CD4-positive, alpha-beta memory T cell (primary cell): ENCODE data around the gene HOXB7. TPM values are rescaled to one million over a fixed set of nuclear protein-coding genes. Genes with fewer than 3 reads are reported as not detected.

ENCODE experiments used
- CTCF ChIA-PET: fragments of 350-600 bp; sonication (Branson Sonifier 250); formaldehyde crosslinking; loops from one replicate; lab custom pipeline; 2021; ENCODE audit warnings: inconsistent platforms; ENCODE audit not compliant: partially characterized antibody; lab: Charles Lee
- POLR2A ChIA-PET: fragments of 350-600 bp; sonication (Branson Sonifier 250); formaldehyde crosslinking; loops from one replicate; lab custom pipeline; 2021; ENCODE audit not compliant: partially characterized antibody; lab: Charles Lee
- DNase-seq, 5 donors: peaks; one replicate each; pipeline versions ENCODE4 v3.0.0 to v3.0.0-alpha.2; 2020 to 2022; ENCODE audit warnings: mixed read lengths in 1 of 5
- H3K27ac ChIP-seq: one replicate; pipeline ENCODE4 v1.7.0; 2013; ENCODE audit warnings: low read depth, low read length
- H3K27me3 ChIP-seq: 2 replicates; pipeline ENCODE4 v1.7.0; 2013; ENCODE audit warnings: mild to moderate bottlenecking, low read length, moderate library complexity; ENCODE audit not compliant: insufficient read depth
- H3K36me3 ChIP-seq: 2 replicates; pipeline ENCODE4 v1.7.0; 2013; ENCODE audit warnings: mild to moderate bottlenecking, low read length, moderate library complexity; ENCODE audit not compliant: insufficient read depth
- H3K4me1 ChIP-seq: 2 replicates; pipeline ENCODE4 v1.7.0; 2013; ENCODE audit warnings: mild to moderate bottlenecking, low read length, moderate library complexity; ENCODE audit not compliant: insufficient read depth
- H3K4me3 ChIP-seq, 2 donors: one replicate each; pipeline ENCODE4 v1.7.0; 2013; ENCODE audit warnings: low read length in 2 of 2, mild to moderate bottlenecking in 1 of 2
- H3K9me3 ChIP-seq, 2 donors: one replicate each; pipeline ENCODE4 v1.7.0; 2013; ENCODE audit warnings: low read length in 2 of 2, control low read depth in 1 of 2; ENCODE audit not compliant: control insufficient read depth in 1 of 2
- H3K27ac Mint-ChIP-seq, 7 donors: one replicate each; pipeline ENCODE4 v1.8.0; 2020 to 2021; ENCODE audit warnings: mixed read lengths in 7 of 7, mild to moderate bottlenecking in 6 of 7, inconsistent platforms in 3 of 7, moderate library complexity in 3 of 7
- H3K27me3 Mint-ChIP-seq, 2 donors: one replicate each; pipeline ENCODE4 v1.8.0; 2020 to 2021; ENCODE audit warnings: mixed read lengths in 2 of 2
- H3K36me3 Mint-ChIP-seq, 2 donors: one replicate each; pipeline ENCODE4 v1.8.0; 2020 to 2021; ENCODE audit warnings: mixed read lengths in 2 of 2, inconsistent platforms in 1 of 2, mild to moderate bottlenecking in 1 of 2
- H3K4me1 Mint-ChIP-seq, 4 donors: one replicate each; pipeline ENCODE4 v1.8.0; 2020 to 2021; ENCODE audit warnings: mixed read lengths in 4 of 4, mild to moderate bottlenecking in 1 of 4
- H3K4me3 Mint-ChIP-seq, 8 donors: one replicate each; pipeline ENCODE4 v1.8.0; 2020 to 2021; ENCODE audit warnings: mixed read lengths in 8 of 8, mild to moderate bottlenecking in 7 of 8, moderate library complexity in 6 of 8, inconsistent platforms in 3 of 8
- H3K9me3 Mint-ChIP-seq, 8 donors: one replicate each; pipeline ENCODE4 v1.8.0; 2020 to 2021; ENCODE audit warnings: mixed read lengths in 8 of 8, mild to moderate bottlenecking in 5 of 8, inconsistent platforms in 3 of 8, moderate library complexity in 1 of 8
- intact Hi-C: fragments of 100-400 bp; cut with micrococcal nuclease; formaldehyde crosslinking; loops from one replicate; pipeline ENCODE4 v1.15.1; 2023
- polyA plus RNA-seq, 2 donors: library from polyadenylated mRNA; unstranded; fragments of 300-500 nt; fragmentation: Illumina TruSeq; gene quantifications; one replicate each; pipeline ENCODE4 v1.2.3, GENCODE V29; 2021
- total RNA-seq, 2 experiments: library from RNA; stranded (reverse); gene quantifications; one replicate each; pipeline ENCODE4 v1.2.3, GENCODE V29; 2021

The HOXB7 gene
- total and polyA plus RNA-seq, 4 experiments from 2014 or later = 0.23 to 1.3 (median 0.25) TPM; not detected in 1

- no peak for DNase-seq
- Mint-ChIP-seq H3K9me3 (peaks cover 0 to 2% (median 0%) of the 10 kb centered on the region in 8 donors), H3K27me3 (peaks cover 49 to 70% of the 10 kb centered on the region in 2 donors), H3K4me3 (peak overlapping the region; percentile 90 to 97 (median 94)), H3K36me3 (peaks cover 0 to 5% of the 10 kb centered on the region in 2 donors), H3K27ac (peak overlapping the region in 3 of 7 donors; percentile 11 to 82 (median 69)), H3K4me1 (peaks cover 12 to 46% (median 29%) of the 10 kb centered on the region in 4 donors)
- POLR2A ChIA-PET = interaction anchor here (1.2 to 2.3 kb wide), 3 partner anchors 9 to 253 kb away, joined by 3 to 6 read pairs (median 4); partner anchors contain the start of gene HOXB4
- CTCF ChIA-PET = interaction anchor here (0.7 to 2.6 kb wide), 8 partner anchors 26 to 561 kb away, joined by 3 to 11 read pairs (median 4); no protein-coding TSS in a partner anchor
- intact Hi-C loops = no loop called here
- Histone ChIP-seq H3K4me1 (peaks cover 29% of the 10 kb centered on the region), H3K27ac (no peak overlapping the region), H3K4me3 (peak overlapping the region; percentile 73 to 98), H3K36me3 (no peaks in the 10 kb centered on the region), H3K27me3 (peaks cover 34% of the 10 kb centered on the region), H3K9me3 (no peaks in the 10 kb centered on the region)
These were observed 24.2 kb downstream of the HOXB7 start for GRCh38 chr17:48586355-48587258.

GRCh38 chr17:48584223-48584741 lies 26.5 kb downstream of the HOXB7 start:
- Mint-ChIP-seq H3K36me3 (peaks cover 0 to 5% of the 10 kb centered on the region in 2 donors), H3K4me1 (peaks cover 14 to 63% (median 39%) of the 10 kb centered on the region in 4 donors), H3K9me3 (no peaks in the 10 kb centered on the region), H3K27ac (peak overlapping the region in 1 of 7 donors; percentile 66), H3K27me3 (peaks cover 56 to 73% of the 10 kb centered on the region in 2 donors), H3K4me3 (peak overlapping the region in 6 of 8 donors; percentile 12 to 58 (median 51))
- peaks cover 40% of the 10 kb centered on the region for H3K27me3 ChIP-seq
- CTCF ChIA-PET = interaction anchor here (0.8 to 2.6 kb wide), 5 partner anchors 12 to 249 kb away, joined by 3 to 18 read pairs (median 4); no protein-coding TSS in a partner anchor
- intact Hi-C loops = no loop called here
- H3K4me3 ChIP-seq = no peak overlapping the region
- POLR2A ChIA-PET = no interaction called here
- H3K36me3 ChIP-seq = no peaks in the 10 kb centered on the region
- H3K27ac ChIP-seq = no peak overlapping the region
- DNase-seq = no peak
- H3K4me1 ChIP-seq = peaks cover 47% of the 10 kb centered on the region
- no peaks in the 10 kb centered on the region for H3K9me3 ChIP-seq

- Histone ChIP-seq H3K27me3 (peaks cover 38% of the 10 kb centered on the region), H3K27ac (no peak overlapping the region), H3K4me1 (peaks cover 52% of the 10 kb centered on the region), H3K36me3 (no peaks in the 10 kb centered on the region), H3K4me3 (no peak overlapping the region), H3K9me3 (no peaks in the 10 kb centered on the region)
- ChIA-PET CTCF (interaction anchor here (0.8 to 2.6 kb wide), 7 partner anchors 12 to 276 kb away, joined by 3 to 18 read pairs (median 4); no protein-coding TSS in a partner anchor), POLR2A (interaction anchor here (1.4 kb wide), 1 partner anchor 92 kb away, joined by 6 read pairs; no protein-coding TSS in a partner anchor)
- Mint-ChIP-seq H3K4me3 (peak overlapping the region in 3 of 8 donors; percentile 12 to 57 (median 53)), H3K27me3 (peaks cover 60 to 76% of the 10 kb centered on the region in 2 donors), H3K9me3 (no peaks in the 10 kb centered on the region), H3K36me3 (peaks cover 0 to 10% of the 10 kb centered on the region in 2 donors), H3K4me1 (peaks cover 18 to 68% (median 44%) of the 10 kb centered on the region in 4 donors), H3K27ac (peak overlapping the region in 1 of 7 donors; percentile 66)
- DNase-seq = no peak
- intact Hi-C loops = no loop called here
These were observed 27.1 kb downstream of the HOXB7 start for GRCh38 chr17:48583708-48584222.

- peaks cover 54% of the 10 kb centered on the region for H3K4me1 ChIP-seq
- H3K27me3 ChIP-seq = peaks cover 34% of the 10 kb centered on the region
These were observed 28.1 kb downstream of the HOXB7 start for GRCh38 chr17:48582750-48583069.

GRCh38 chr17:48579760-48580554 lies 30.9 kb downstream of the HOXB7 start:
- intact Hi-C loops = no loop called here
- Histone ChIP-seq H3K27ac (no peak overlapping the region), H3K4me1 (peaks cover 55% of the 10 kb centered on the region), H3K4me3 (no peak overlapping the region), H3K36me3 (no peaks in the 10 kb centered on the region), H3K9me3 (no peaks in the 10 kb centered on the region), H3K27me3 (peaks cover 14% of the 10 kb centered on the region)
- ChIA-PET POLR2A (interaction anchor here (2.5 kb wide), 1 partner anchor 13 kb away, joined by 8 read pairs; no protein-coding TSS in a partner anchor), CTCF (no interaction called here)
- peak overlapping the region; percentile 69 to 97 (median 93) for H3K4me3 Mint-ChIP-seq
- peaks cover 19 to 69% (median 43%) of the 10 kb centered on the region in 4 donors for H3K4me1 Mint-ChIP-seq
- H3K27ac Mint-ChIP-seq = peak overlapping the region in 3 of 7 donors; percentile 59 to 91 (median 73)
- H3K36me3 Mint-ChIP-seq = peaks cover 3 to 12% of the 10 kb centered on the region in 2 donors
- no peaks in the 10 kb centered on the region for H3K9me3 Mint-ChIP-seq
- no peak for DNase-seq
- H3K27me3 Mint-ChIP-seq = peaks cover 36 to 50% of the 10 kb centered on the region in 2 donors

More at GRCh38 chr17:48582750-48583069, 28.1 kb downstream of the HOXB7 start:
- Histone ChIP-seq H3K9me3 (no peaks in the 10 kb centered on the region), H3K27ac (no peak overlapping the region), H3K36me3 (no peaks in the 10 kb centered on the region), H3K4me3 (no peak overlapping the region)
- H3K27ac Mint-ChIP-seq = peak overlapping the region in 2 of 7 donors; percentile 37 to 73
- H3K4me3 Mint-ChIP-seq = peak overlapping the region; percentile 45 to 77 (median 70)
- intact Hi-C loops = no loop called here
- ChIA-PET POLR2A (interaction anchor here (1.4 kb wide), 1 partner anchor 91 kb away, joined by 6 read pairs; no protein-coding TSS in a partner anchor), CTCF (interaction anchor here (0.8 to 2.6 kb wide), 9 partner anchors 35 to 275 kb away, joined by 3 to 18 read pairs (median 4); no protein-coding TSS in a partner anchor)
- no peaks in the 10 kb centered on the region for H3K9me3 Mint-ChIP-seq
- H3K4me1 Mint-ChIP-seq = peaks cover 22 to 74% (median 47%) of the 10 kb centered on the region in 4 donors
- DNase-seq = no peak
- H3K27me3 Mint-ChIP-seq = peaks cover 57 to 70% of the 10 kb centered on the region in 2 donors
- peaks cover 3 to 15% of the 10 kb centered on the region in 2 donors for H3K36me3 Mint-ChIP-seq

GRCh38 chr17:48579471-48579759 lies 31.4 kb downstream of the HOXB7 start:
- Mint-ChIP-seq H3K27me3 (peaks cover 35 to 49% of the 10 kb centered on the region in 2 donors), H3K9me3 (no peaks in the 10 kb centered on the region), H3K27ac (peak overlapping the region in 3 of 7 donors; percentile 25 to 91 (median 87)), H3K4me1 (peaks cover 18 to 67% (median 42%) of the 10 kb centered on the region in 4 donors), H3K36me3 (peaks cover 3 to 12% of the 10 kb centered on the region in 2 donors), H3K4me3 (peak overlapping the region; percentile 90 to 97 (median 93))
- Histone ChIP-seq H3K27ac (no peak overlapping the region), H3K4me1 (peaks cover 52% of the 10 kb centered on the region), H3K4me3 (no peak overlapping the region), H3K27me3 (peaks cover 14% of the 10 kb centered on the region), H3K36me3 (no peaks in the 10 kb centered on the region), H3K9me3 (no peaks in the 10 kb centered on the region)
- intact Hi-C loops = no loop called here
- ChIA-PET CTCF (interaction anchor here (0.9 kb wide), 1 partner anchor 88 kb away, joined by 4 read pairs; no protein-coding TSS in a partner anchor), POLR2A (interaction anchor here (1.1 to 2.5 kb wide), 4 partner anchors 13 to 87 kb away, joined by 4 to 8 read pairs (median 5); no protein-coding TSS in a partner anchor)
- DNase-seq = no peak
